ENCODE results near the gene PPDPF.

DNA sequence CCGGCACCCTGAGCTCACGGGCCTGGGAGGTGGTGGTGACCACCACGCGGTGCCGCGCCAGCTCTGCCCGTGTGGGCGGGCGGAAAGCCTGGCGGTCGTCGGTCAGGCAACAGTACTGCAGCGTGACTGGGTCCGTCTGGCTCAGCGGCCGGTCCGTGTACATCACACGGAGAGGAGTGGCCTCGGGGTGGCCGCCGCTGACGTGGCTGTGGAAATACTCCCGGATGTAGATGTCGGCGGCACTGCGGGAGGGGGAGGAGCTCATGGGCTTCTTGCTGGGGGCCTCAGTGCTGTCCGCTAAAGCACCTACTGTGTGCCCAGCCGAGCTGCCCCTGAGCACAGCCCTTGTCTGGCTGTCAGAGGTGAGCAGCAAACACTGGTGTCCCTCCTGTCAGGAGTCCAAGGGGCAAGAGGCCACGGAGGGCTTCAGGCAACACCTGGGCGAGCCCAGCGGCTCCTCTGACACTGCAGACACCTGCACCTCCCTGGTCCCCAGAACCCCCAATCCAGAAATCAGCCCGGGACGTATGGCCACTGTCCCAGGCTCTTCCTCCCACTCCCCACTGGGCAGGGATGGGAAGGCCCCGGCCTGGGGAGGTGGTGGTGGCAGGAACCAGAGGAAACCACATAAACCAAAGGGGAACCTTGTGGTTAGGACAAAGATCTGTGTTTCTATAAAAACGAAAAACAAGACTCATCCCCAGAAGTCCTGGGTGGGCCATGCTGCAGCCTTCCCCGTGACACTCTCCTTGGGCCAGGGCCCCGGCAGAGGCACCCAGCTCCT lies 47.0 kb downstream of the PPDPF start:
- TF ChIP-seq POLR2AphosphoS5 (IDR thresholded peaks at IDR 0.05; ENCODE audit: borderline replicate concordance, low read depth, low read length) = no peak
- TF ChIP-seq EZH2 (IDR thresholded peaks at IDR 0.05) = no peak
- no peak for TF ChIP-seq FOXP2 (optimal IDR thresholded peaks at IDR 0.05; ENCODE audit: control extremely low read depth, extremely low read length, insufficient read depth)

Measured in SK-N-MC (cell line).